K562 (cell line): ENCODE measurements around the gene FSTL4. TPM values are rescaled to one million over a fixed set of nuclear protein-coding genes. Genes with fewer than 3 reads are reported as not detected.

Experiments
- BRD9 ChIP-seq: fragments of 450-650 bp; IDR thresholded peaks from 2 replicates; pipeline ENCODE4 v1.6.1; 2018; ENCODE audit warnings: low read depth; ENCODE audit not compliant: partially characterized antibody
- CTBP1 ChIP-seq: fragments of 450-650 bp; IDR thresholded peaks from 2 replicates; pipeline ENCODE4 v1.6.1; 2016; ENCODE audit warnings: borderline replicate concordance
- JUND ChIP-seq, 2 experiments: IDR thresholded peaks; 2 replicates in 1 of 2; 3 replicates in 1 of 2; pipeline ENCODE4 v1.6.1; 2011; ENCODE audit warnings: borderline replicate concordance in 2 of 2, low read depth in 2 of 2, low read length in 2 of 2, improper control_type of control experiment in 1 of 2, missing biosample characterization in 1 of 2, missing genetic modification characterization in 1 of 2, missing genetic modification reagents in 1 of 2
- MNT ChIP-seq, 2 experiments: fragments of 450-650 bp; conservative IDR thresholded peaks; 2 replicates each; pipeline ENCODE4 v1.6.1; 2017; ENCODE audit warnings: mild to moderate bottlenecking in 2 of 2, moderate library complexity in 2 of 2
- ZBTB12 ChIP-seq: fragments of 250-450 bp; sonication (Bioruptor Pico); IDR thresholded peaks from 2 replicates; pipeline ENCODE4 v1.4.0; 2020
- ZKSCAN1 ChIP-seq: fragments of 150-350 bp; IDR thresholded peaks from 2 replicates; pipeline ENCODE4 v1.6.1; 2016; ENCODE audit warnings: low read depth, low read length
- ZNF644 ChIP-seq: fragments of 200-800 bp; sonication (Bioruptor generic); IDR thresholded peaks from 2 replicates; pipeline ENCODE4 v1.6.1; 2016; ENCODE audit warnings: low read depth, missing genetic modification characterization, missing compliant biosample characterization
- polyA plus RNA-seq, 8 experiments: library from polyadenylated mRNA; depleted of rRNA in 4 of 8; stranded (reverse) in 5 of 8; unstranded in 3 of 8; fragments of >200 nt; fragmentation: Nextera tagmentation in 2 of 8; fragmentation: Illumina TruSeq in 1 of 8; extraction: Ambion mirVana in 2 of 8; extraction: Trizol in 1 of 8; gene quantifications; 2 replicates each; pipeline versions ENCODE4 v1.2.1 to v1.2.3, GENCODE V29; 2011 to 2014; ENCODE audit warnings: inconsistent platforms in 1 of 8, missing spikeins in 1 of 8
- total RNA-seq, 7 experiments: library from RNA; depleted of rRNA in 6 of 7; stranded (reverse); fragments of >200 nt in 6 of 7; fragmentation: Illumina TruSeq in 2 of 7; extraction: Trizol in 2 of 7; gene quantifications; 2 replicates each; pipeline versions ENCODE4 v1.2.1 to v1.2.3, GENCODE V29; 2011 to 2021; ENCODE audit warnings: low replicate concordance in 1 of 7
- TF ChIP-seq, protein P1 (sequence below): sonication (generic); formaldehyde crosslinking; IDR thresholded peaks from 2 replicates; pipeline ENCODE4 v1.8.0; 2023; ENCODE audit warnings: missing genetic modification reagents, mild to moderate bottlenecking, borderline replicate concordance
- TF ChIP-seq, protein P2 (sequence below): fragments of 450-650 bp; formaldehyde crosslinking; IDR thresholded peaks from 2 replicates; pipeline ENCODE4 v1.4.0; 2022; ENCODE audit warnings: missing genetic modification characterization

Gene FSTL4
- total and polyA plus RNA-seq, 9 of the 15 experiments (the other 6 are each of a cell fraction or from before 2014, with no cell fraction given) = 0.08 to 0.18 (median 0.10) TPM; not detected in 5

DNA sequence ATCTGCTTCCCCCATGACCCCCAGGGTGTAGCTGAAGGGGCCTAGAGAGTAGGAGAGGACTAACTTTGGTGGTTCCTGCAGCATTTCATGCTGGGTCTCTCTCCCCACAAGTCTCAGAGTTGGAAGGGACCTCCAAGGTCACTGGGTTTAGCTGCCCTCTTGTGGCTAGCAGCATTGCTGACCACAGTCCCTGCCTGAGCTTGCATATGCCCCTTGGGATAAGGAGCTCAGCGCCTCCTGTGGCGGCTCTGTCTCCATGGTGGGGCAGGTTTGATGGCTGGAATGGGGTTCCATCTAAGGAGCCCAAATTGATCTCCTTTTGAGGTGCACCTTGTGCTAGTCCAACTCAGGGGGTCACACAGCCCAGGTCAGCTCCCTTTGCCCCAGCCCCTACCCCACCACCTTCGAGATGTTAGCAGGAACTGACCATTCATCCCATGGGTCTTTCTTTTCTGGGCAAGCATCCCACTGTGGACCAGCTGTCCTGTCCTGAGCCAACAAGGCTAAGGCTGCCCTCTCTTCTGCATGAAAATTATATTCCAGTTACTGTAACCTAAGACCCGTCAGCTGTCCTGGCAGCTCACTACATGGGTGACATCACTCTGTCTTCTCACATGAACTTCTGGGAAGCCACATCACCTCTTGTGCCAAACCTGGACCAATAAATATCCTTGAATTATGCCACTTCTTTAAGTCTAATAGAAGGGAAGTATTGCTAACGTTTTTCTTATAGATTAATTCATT is 364.3 kb downstream of the FSTL4 start (continued):
- TF ChIP-seq, protein P1, sequence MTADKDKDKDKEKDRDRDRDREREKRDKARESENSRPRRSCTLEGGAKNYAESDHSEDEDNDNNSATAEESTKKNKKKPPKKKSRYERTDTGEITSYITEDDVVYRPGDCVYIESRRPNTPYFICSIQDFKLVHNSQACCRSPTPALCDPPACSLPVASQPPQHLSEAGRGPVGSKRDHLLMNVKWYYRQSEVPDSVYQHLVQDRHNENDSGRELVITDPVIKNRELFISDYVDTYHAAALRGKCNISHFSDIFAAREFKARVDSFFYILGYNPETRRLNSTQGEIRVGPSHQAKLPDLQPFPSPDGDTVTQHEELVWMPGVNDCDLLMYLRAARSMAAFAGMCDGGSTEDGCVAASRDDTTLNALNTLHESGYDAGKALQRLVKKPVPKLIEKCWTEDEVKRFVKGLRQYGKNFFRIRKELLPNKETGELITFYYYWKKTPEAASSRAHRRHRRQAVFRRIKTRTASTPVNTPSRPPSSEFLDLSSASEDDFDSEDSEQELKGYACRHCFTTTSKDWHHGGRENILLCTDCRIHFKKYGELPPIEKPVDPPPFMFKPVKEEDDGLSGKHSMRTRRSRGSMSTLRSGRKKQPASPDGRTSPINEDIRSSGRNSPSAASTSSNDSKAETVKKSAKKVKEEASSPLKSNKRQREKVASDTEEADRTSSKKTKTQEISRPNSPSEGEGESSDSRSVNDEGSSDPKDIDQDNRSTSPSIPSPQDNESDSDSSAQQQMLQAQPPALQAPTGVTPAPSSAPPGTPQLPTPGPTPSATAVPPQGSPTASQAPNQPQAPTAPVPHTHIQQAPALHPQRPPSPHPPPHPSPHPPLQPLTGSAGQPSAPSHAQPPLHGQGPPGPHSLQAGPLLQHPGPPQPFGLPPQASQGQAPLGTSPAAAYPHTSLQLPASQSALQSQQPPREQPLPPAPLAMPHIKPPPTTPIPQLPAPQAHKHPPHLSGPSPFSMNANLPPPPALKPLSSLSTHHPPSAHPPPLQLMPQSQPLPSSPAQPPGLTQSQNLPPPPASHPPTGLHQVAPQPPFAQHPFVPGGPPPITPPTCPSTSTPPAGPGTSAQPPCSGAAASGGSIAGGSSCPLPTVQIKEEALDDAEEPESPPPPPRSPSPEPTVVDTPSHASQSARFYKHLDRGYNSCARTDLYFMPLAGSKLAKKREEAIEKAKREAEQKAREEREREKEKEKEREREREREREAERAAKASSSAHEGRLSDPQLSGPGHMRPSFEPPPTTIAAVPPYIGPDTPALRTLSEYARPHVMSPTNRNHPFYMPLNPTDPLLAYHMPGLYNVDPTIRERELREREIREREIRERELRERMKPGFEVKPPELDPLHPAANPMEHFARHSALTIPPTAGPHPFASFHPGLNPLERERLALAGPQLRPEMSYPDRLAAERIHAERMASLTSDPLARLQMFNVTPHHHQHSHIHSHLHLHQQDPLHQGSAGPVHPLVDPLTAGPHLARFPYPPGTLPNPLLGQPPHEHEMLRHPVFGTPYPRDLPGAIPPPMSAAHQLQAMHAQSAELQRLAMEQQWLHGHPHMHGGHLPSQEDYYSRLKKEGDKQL (CRISPR knock-in tag) = no peak
- TF ChIP-seq BRD9 = peak; percentile 64
- TF ChIP-seq CTBP1 = peak; percentile 85
- peak; percentile 75 for TF ChIP-seq JUND (IDR thresholded peaks at IDR 0.05; ENCODE audit: borderline replicate concordance, low read depth, low read length)
- TF ChIP-seq JUND (tag; IDR thresholded peaks at IDR 0.05; ENCODE audit: borderline replicate concordance, low read depth, low read length) = peak; percentile 43; the same call in 1 of the 3 replicates
- TF ChIP-seq ZKSCAN1 = peak; percentile 52; the same call in 1 of the 2 replicates
- TF ChIP-seq, protein P2, sequence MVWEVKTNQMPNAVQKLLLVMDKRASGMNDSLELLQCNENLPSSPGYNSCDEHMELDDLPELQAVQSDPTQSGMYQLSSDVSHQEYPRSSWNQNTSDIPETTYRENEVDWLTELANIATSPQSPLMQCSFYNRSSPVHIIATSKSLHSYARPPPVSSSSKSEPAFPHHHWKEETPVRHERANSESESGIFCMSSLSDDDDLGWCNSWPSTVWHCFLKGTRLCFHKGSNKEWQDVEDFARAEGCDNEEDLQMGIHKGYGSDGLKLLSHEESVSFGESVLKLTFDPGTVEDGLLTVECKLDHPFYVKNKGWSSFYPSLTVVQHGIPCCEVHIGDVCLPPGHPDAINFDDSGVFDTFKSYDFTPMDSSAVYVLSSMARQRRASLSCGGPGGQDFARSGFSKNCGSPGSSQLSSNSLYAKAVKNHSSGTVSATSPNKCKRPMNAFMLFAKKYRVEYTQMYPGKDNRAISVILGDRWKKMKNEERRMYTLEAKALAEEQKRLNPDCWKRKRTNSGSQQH = no peak
- TF ChIP-seq ZNF644 (tag) = no peak
- no peak for TF ChIP-seq MNT (conservative IDR thresholded peaks at IDR 0.05)
- peak; percentile 15; the same call in 1 of the 2 replicates for TF ChIP-seq ZBTB12 (CRISPR knock-in tag)
